Memory B cell (primary cell): ENCODE data around the gene IMPDH1.

ENCODE experiments used
- ATAC-seq: fragments of 150-1000 bp; cut with Tn5 transposase; 2 replicates; pipeline ENCODE4 v1.10.0; 2021; ENCODE audit warnings: low read depth, mild to moderate bottlenecking, moderate library complexity
- DNase-seq, 2 donors: peaks; one replicate each; pipeline ENCODE4 v3.0.0; 2022; ENCODE audit warnings: low spot score in 2 of 2
- H3K27ac Mint-ChIP-seq: one replicate; pipeline ENCODE4 v1.8.0; 2022; ENCODE audit warnings: mild to moderate bottlenecking, moderate library complexity, mixed read lengths
- H3K27me3 Mint-ChIP-seq: one replicate; pipeline ENCODE4 v1.8.0; 2022; ENCODE audit warnings: mixed read lengths
- H3K36me3 Mint-ChIP-seq: one replicate; pipeline ENCODE4 v1.8.0; 2022; ENCODE audit warnings: mild to moderate bottlenecking, mixed read lengths
- H3K4me1 Mint-ChIP-seq: one replicate; pipeline ENCODE4 v1.8.0; 2022; ENCODE audit warnings: mixed read lengths
- H3K4me3 Mint-ChIP-seq: one replicate; pipeline ENCODE4 v1.8.0; 2022; ENCODE audit warnings: mild to moderate bottlenecking, moderate library complexity, mixed read lengths
- H3K9me3 Mint-ChIP-seq: one replicate; pipeline ENCODE4 v1.8.0; 2022; ENCODE audit warnings: mixed read lengths

IMPDH1 gene

GRCh38 chr7:128359939-128360338 is 49.8 kb downstream of the IMPDH1 start:
- Mint-ChIP-seq H3K36me3 (no peaks in the 10 kb centered on the region), H3K4me3 (no peak overlapping the region), H3K27me3 (peaks cover 36% of the 10 kb centered on the region), H3K9me3 (no peaks in the 10 kb centered on the region), H3K27ac (no peak overlapping the region), H3K4me1 (peaks cover 14% of the 10 kb centered on the region)
- DNase-seq (no peak), ATAC-seq (no peak)

GRCh38 chr7:128359336-128359735 is 50.4 kb downstream of the IMPDH1 start:
- H3K4me3 Mint-ChIP-seq, result no peak overlapping the region
- peaks cover 14% of the 10 kb centered on the region for H3K4me1 Mint-ChIP-seq

GRCh38 chr7:128358233-128358632 is 51.5 kb downstream of the IMPDH1 start:
- Mint-ChIP-seq H3K36me3 (no peaks in the 10 kb centered on the region), H3K27me3 (peaks cover 35% of the 10 kb centered on the region), H3K27ac (no peak overlapping the region), H3K9me3 (no peaks in the 10 kb centered on the region), H3K4me1 (peaks cover 14% of the 10 kb centered on the region), H3K4me3 (no peak overlapping the region)
- ATAC-seq, result no peak
- no peak for DNase-seq

More at GRCh38 chr7:128359336-128359735, 50.4 kb downstream of the IMPDH1 start:
- Mint-ChIP-seq H3K27ac (no peak overlapping the region), H3K36me3 (no peaks in the 10 kb centered on the region), H3K27me3 (peaks cover 32% of the 10 kb centered on the region), H3K9me3 (no peaks in the 10 kb centered on the region)
- no peak for DNase-seq
- no peak for ATAC-seq

- no peaks in the 10 kb centered on the region for H3K36me3 Mint-ChIP-seq
- H3K4me3 Mint-ChIP-seq, result no peak overlapping the region
- no peaks in the 10 kb centered on the region for H3K9me3 Mint-ChIP-seq
- H3K4me1 Mint-ChIP-seq, result peaks cover 12% of the 10 kb centered on the region
- no peak for DNase-seq
- peaks cover 33% of the 10 kb centered on the region for H3K27me3 Mint-ChIP-seq
- H3K27ac Mint-ChIP-seq, result no peak overlapping the region
- ATAC-seq, result no peak
Measured at GRCh38 chr7:128357217-128357613, 52.6 kb downstream of the IMPDH1 start.

- no peaks in the 10 kb centered on the region for H3K9me3 Mint-ChIP-seq
- DNase-seq, result no peak
- no peak for ATAC-seq
- H3K4me3 Mint-ChIP-seq, result no peak overlapping the region
- H3K36me3 Mint-ChIP-seq, result no peaks in the 10 kb centered on the region
- H3K4me1 Mint-ChIP-seq, result peaks cover 7% of the 10 kb centered on the region
- peaks cover 27% of the 10 kb centered on the region for H3K27me3 Mint-ChIP-seq
- H3K27ac Mint-ChIP-seq, result no peak overlapping the region
Measured at GRCh38 chr7:128356546-128357216, 53.1 kb downstream of the IMPDH1 start.

GRCh38 chr7:128353610-128354009 is 56.2 kb downstream of the IMPDH1 start:
- no peak overlapping the region for H3K27ac Mint-ChIP-seq
- no peaks in the 10 kb centered on the region for H3K4me1 Mint-ChIP-seq
- ATAC-seq (no peak), DNase-seq (no peak)
- H3K9me3 Mint-ChIP-seq, result no peaks in the 10 kb centered on the region
- peak overlapping the region; percentile 75 for H3K4me3 Mint-ChIP-seq
- peaks cover 22% of the 10 kb centered on the region for H3K27me3 Mint-ChIP-seq
- no peaks in the 10 kb centered on the region for H3K36me3 Mint-ChIP-seq

- Mint-ChIP-seq H3K36me3 (no peaks in the 10 kb centered on the region), H3K4me1 (no peaks in the 10 kb centered on the region), H3K27me3 (peaks cover 20% of the 10 kb centered on the region), H3K4me3 (peak overlapping the region; percentile 75), H3K27ac (no peak overlapping the region), H3K9me3 (no peaks in the 10 kb centered on the region)
- ATAC-seq (no peak), DNase-seq (no peak)
Measured at GRCh38 chr7:128353189-128353588, 56.6 kb downstream of the IMPDH1 start.

- ATAC-seq, result no peak
- Mint-ChIP-seq H3K4me3 (peak overlapping the region; percentile 75), H3K36me3 (no peaks in the 10 kb centered on the region), H3K4me1 (no peaks in the 10 kb centered on the region), H3K9me3 (no peaks in the 10 kb centered on the region), H3K27ac (no peak overlapping the region), H3K27me3 (peaks cover 20% of the 10 kb centered on the region)
- no peak for DNase-seq
Measured at GRCh38 chr7:128352636-128353035, 57.1 kb downstream of the IMPDH1 start.

- Mint-ChIP-seq H3K4me3 (no peak overlapping the region), H3K36me3 (no peaks in the 10 kb centered on the region), H3K27me3 (peaks cover 21% of the 10 kb centered on the region), H3K27ac (no peak overlapping the region), H3K4me1 (no peaks in the 10 kb centered on the region), H3K9me3 (no peaks in the 10 kb centered on the region)
- no peak for DNase-seq
- peak; percentile 35 for ATAC-seq
Measured at GRCh38 chr7:128352153-128352537, 57.6 kb downstream of the IMPDH1 start.

- DNase-seq (no peak), ATAC-seq (peak; percentile 50)
- Mint-ChIP-seq H3K4me1 (no peaks in the 10 kb centered on the region), H3K36me3 (no peaks in the 10 kb centered on the region), H3K27me3 (peaks cover 21% of the 10 kb centered on the region), H3K9me3 (no peaks in the 10 kb centered on the region), H3K27ac (no peak overlapping the region), H3K4me3 (peak overlapping the region; percentile 45)
Measured at GRCh38 chr7:128351296-128352152, 58.3 kb downstream of the IMPDH1 start.

- peaks cover 21% of the 10 kb centered on the region for H3K27me3 Mint-ChIP-seq
- ATAC-seq, result no peak
- no peaks in the 10 kb centered on the region for H3K4me1 Mint-ChIP-seq
- no peak overlapping the region for H3K27ac Mint-ChIP-seq
- no peak for DNase-seq
- no peaks in the 10 kb centered on the region for H3K9me3 Mint-ChIP-seq
- H3K36me3 Mint-ChIP-seq, result no peaks in the 10 kb centered on the region
- peak overlapping the region; percentile 45 for H3K4me3 Mint-ChIP-seq
Measured at GRCh38 chr7:128350708-128351295, 59.0 kb downstream of the IMPDH1 start.

GRCh38 chr7:128349466-128349825 is 60.3 kb downstream of the IMPDH1 start:
- H3K4me3 Mint-ChIP-seq, result no peak overlapping the region
- H3K27me3 Mint-ChIP-seq, result peaks cover 21% of the 10 kb centered on the region
- no peaks in the 10 kb centered on the region for H3K36me3 Mint-ChIP-seq
- ATAC-seq (no peak), DNase-seq (no peak)
- H3K4me1 Mint-ChIP-seq, result no peaks in the 10 kb centered on the region
- H3K9me3 Mint-ChIP-seq, result no peaks in the 10 kb centered on the region
- no peak overlapping the region for H3K27ac Mint-ChIP-seq

GRCh38 chr7:128347647-128348097 is 62.1 kb downstream of the IMPDH1 start:
- peaks cover 4% of the 10 kb centered on the region for H3K4me1 Mint-ChIP-seq
- H3K27me3 Mint-ChIP-seq, result peaks cover 9% of the 10 kb centered on the region
- no peak overlapping the region for H3K4me3 Mint-ChIP-seq
- ATAC-seq, result no peak
- H3K27ac Mint-ChIP-seq, result no peak overlapping the region
- DNase-seq, result no peak
- H3K36me3 Mint-ChIP-seq, result no peaks in the 10 kb centered on the region
- H3K9me3 Mint-ChIP-seq, result no peaks in the 10 kb centered on the region

- peaks cover 6% of the 10 kb centered on the region for H3K36me3 Mint-ChIP-seq
- no peak overlapping the region for H3K4me3 Mint-ChIP-seq
- H3K4me1 Mint-ChIP-seq, result peaks cover 20% of the 10 kb centered on the region
- H3K27me3 Mint-ChIP-seq, result peaks cover 6% of the 10 kb centered on the region
- H3K9me3 Mint-ChIP-seq, result no peaks in the 10 kb centered on the region
- DNase-seq (no peak), ATAC-seq (no peak)
- H3K27ac Mint-ChIP-seq, result no peak overlapping the region
Measured at GRCh38 chr7:128344431-128344774, 65.4 kb downstream of the IMPDH1 start.
